HepG2 (cell line): ENCODE data around the gene LBX2. TPM values are rescaled to one million over a fixed set of nuclear protein-coding genes. Genes with fewer than 3 reads are reported as not detected.

Experiments used
- ATAC-seq: fragments of 200-7000 bp; cut with Tn5 transposase; 3 replicates; pipeline ENCODE4 v1.9.1; 2020; ENCODE audit warnings: mild to moderate bottlenecking, moderate library complexity
- BruUV-seq: library from RNA; stranded (reverse); fragments of 400-500 nt; replicated peaks from 2 replicates; lab custom pipeline; 2021; lab: Mats Ljungman, UMichigan
- CTCF ChIA-PET: fragments of 300-600 bp; formaldehyde crosslinking; extraction: SDS; loops from one replicate; lab custom pipeline; 2021; ENCODE audit warnings: low total read pairs, inconsistent platforms, low intra/inter-chr PET ratio; lab: Yijun Ruan, JAX
- POLR2A ChIA-PET: fragments of 350-600 bp; sonication (Branson Sonifier 250); formaldehyde crosslinking; loops from one replicate; lab custom pipeline; 2020; ENCODE audit warnings: antibody characterized with exemption, inconsistent platforms; lab: Yijun Ruan, JAX
- DNase-seq: peaks from one replicate; pipeline ENCODE4 v3.0.0-alpha.2; 2015; ENCODE audit warnings: low spot score
- FAIRE-seq: peaks from 3 replicates; lab custom pipeline; 2011; peaks lifted over from hg19 to GRCh38; lab: Jason Lieb, UNC
- H2AFZ ChIP-seq: one replicate; pipeline ENCODE4 v1.6.1; 2011; ENCODE audit warnings: low read length, inconsistent platforms
- H3K27ac ChIP-seq: fragments of 300-600 bp; 3 replicates; pipeline ENCODE4 v1.8.0; 2011; ENCODE audit warnings: mixed run types, mild to moderate bottlenecking, mixed read lengths, low read length, inconsistent platforms; ENCODE audit not compliant: insufficient read depth; ENCODE audit errors: extremely low read length
- H3K27me3 ChIP-seq, 2 experiments: fragments of 200-600 bp in 1 of 2; 2 replicates in 1 of 2; 3 replicates in 1 of 2; pipeline versions ENCODE4 v1.6.0 to v1.8.0; 2011; ENCODE audit warnings: low read length in 2 of 2, mild to moderate bottlenecking in 2 of 2, moderate library complexity in 2 of 2, inconsistent platforms in 1 of 2; ENCODE audit not compliant: insufficient read depth in 2 of 2, control insufficient read depth in 1 of 2
- H3K36me3 ChIP-seq, 2 experiments: fragments of 200-600 bp in 1 of 2; replicated peaks in 1 of 2; 2 replicates in 1 of 2; 3 replicates in 1 of 2; pipeline versions ENCODE4 v1.5.1 to v1.8.0; 2011; ENCODE audit warnings: low read length in 2 of 2, inconsistent platforms in 1 of 2; ENCODE audit not compliant: insufficient read depth in 2 of 2, control insufficient read depth in 1 of 2
- H3K4me1 ChIP-seq: 2 replicates; pipeline ENCODE4 v1.5.1; 2012; ENCODE audit warnings: low read length, inconsistent platforms; ENCODE audit not compliant: insufficient read depth
- H3K4me2 ChIP-seq: 2 replicates; pipeline ENCODE4 v1.6.0; 2011; ENCODE audit warnings: low read depth, low read length, inconsistent platforms
- H3K4me3 ChIP-seq, 3 experiments: fragments of 200-600 bp in 1 of 3; sonication (generic), shearing (Covaris generic) in 1 of 3; replicated peaks in 1 of 3; 2 replicates each; pipeline ENCODE4 v1.5.1; 2011 to 2016; ENCODE audit warnings: low read length in 3 of 3, inconsistent platforms in 2 of 3, low read depth in 2 of 3, mild to moderate bottlenecking in 2 of 3, control low read depth in 1 of 3, mixed read lengths in 1 of 3; ENCODE audit not compliant: insufficient read depth in 1 of 3
- H3K79me2 ChIP-seq: one replicate; pipeline ENCODE4 v1.6.1; 2011; ENCODE audit warnings: low read length, inconsistent platforms; ENCODE audit not compliant: insufficient read depth
- H3K9ac ChIP-seq: 2 replicates; pipeline ENCODE4 v1.6.0; 2011; ENCODE audit warnings: mild to moderate bottlenecking, low read depth, low read length, inconsistent platforms; ENCODE audit not compliant: insufficient read depth
- H3K9me3 ChIP-seq: 2 replicates; pipeline ENCODE4 v1.5.1; 2012; ENCODE audit warnings: mild to moderate bottlenecking, low read length
- H4K20me1 ChIP-seq: 2 replicates; pipeline ENCODE4 v1.6.0; 2011; ENCODE audit warnings: inconsistent platforms, mild to moderate bottlenecking, low read length, moderate library complexity; ENCODE audit not compliant: insufficient read depth
- MBD4 ChIP-seq: IDR thresholded peaks from 2 replicates; pipeline ENCODE4 v1.6.1; 2012; ENCODE audit warnings: low read length, inconsistent platforms, borderline replicate concordance
- MYC ChIP-seq: sonication (generic); formaldehyde crosslinking; IDR thresholded peaks from 2 replicates; pipeline ENCODE4 v1.9.0; 2021; ENCODE audit warnings: missing genetic modification reagents, borderline replicate concordance
- PAF1 ChIP-seq: IDR thresholded peaks from 2 replicates; pipeline ENCODE4 v1.6.1; 2016; ENCODE audit warnings: missing genetic modification reagents, missing compliant biosample characterization
- PHF8 ChIP-seq: sonication (generic); formaldehyde crosslinking; IDR thresholded peaks from 2 replicates; pipeline ENCODE4 v1.5.0; 2020; ENCODE audit warnings: missing genetic modification reagents
- POLR2A ChIP-seq, 2 experiments: IDR thresholded peaks; 2 replicates each; pipeline ENCODE4 v1.6.1; 2011; ENCODE audit warnings: low read depth in 2 of 2, low read length in 2 of 2, mild to moderate bottlenecking in 1 of 2, moderate library complexity in 1 of 2; ENCODE audit not compliant: insufficient read depth in 1 of 2
- POLR2AphosphoS5 ChIP-seq: IDR thresholded peaks from 2 replicates; pipeline ENCODE4 v1.6.1; 2012; ENCODE audit warnings: low read depth, low read length
- SMAD1 ChIP-seq: sonication (generic); formaldehyde crosslinking; IDR thresholded peaks from 2 replicates; pipeline ENCODE4 v1.4.0; 2020; ENCODE audit warnings: missing genetic modification reagents, low read depth, mild to moderate bottlenecking, borderline replicate concordance
- TAF15 ChIP-seq: fragments of 200-400 bp; formaldehyde crosslinking; IDR thresholded peaks from one replicate; pipeline ENCODE4 v1.6.1; 2018; ENCODE audit warnings: mild to moderate bottlenecking, low read depth, low read length; ENCODE audit not compliant: poor library complexity, severe bottlenecking
- THAP11 ChIP-seq: IDR thresholded peaks from 2 replicates; pipeline ENCODE4 v1.6.1; 2016; ENCODE audit warnings: missing biosample characterization, missing genetic modification reagents
- ZFP36L1 ChIP-seq: sonication (generic); formaldehyde crosslinking; IDR thresholded peaks from 2 replicates; pipeline ENCODE4 v1.8.0; 2022; ENCODE audit warnings: mild to moderate bottlenecking, missing genetic modification reagents, moderate library complexity
- ZNF367 ChIP-seq: sonication (generic); formaldehyde crosslinking; IDR thresholded peaks from 2 replicates; pipeline ENCODE4 v1.4.0; 2020; ENCODE audit warnings: missing genetic modification reagents, borderline replicate concordance
- ZNF468 ChIP-seq: sonication (generic); formaldehyde crosslinking; IDR thresholded peaks from 2 replicates; pipeline ENCODE4 v1.8.0; 2022; ENCODE audit warnings: mild to moderate bottlenecking, moderate library complexity, missing genetic modification reagents
- ZNF549 ChIP-seq: sonication (generic); formaldehyde crosslinking; IDR thresholded peaks from 2 replicates; pipeline ENCODE4 v1.5.0; 2020; ENCODE audit warnings: missing genetic modification reagents
- WGBS: methylation state at CpG from one replicate; pipeline ENCODE4 v1.1.6; 2017; ENCODE audit warnings: low lambda C conversion rate; 5-methylcytosine and 5-hydroxymethylcytosine counted together
- in situ Hi-C: cut with HindIII; loops from 2 replicates; pipeline ENCODE4 v1.10.0; 2017; ENCODE audit warnings: low pct_unique_long_range_greater_than_20kb; ENCODE audit not compliant: extremely low pct_ligation_motif_present
- intact Hi-C: fragments of 100-400 bp; cut with micrococcal nuclease; formaldehyde crosslinking; loops from one replicate; pipeline ENCODE4 v1.10.0; 2022; ENCODE audit not compliant: unreplicated experiment
- polyA plus RNA-seq, 8 experiments: library from polyadenylated mRNA; depleted of rRNA in 3 of 8; stranded (reverse) in 7 of 8; unstranded in 1 of 8; fragments of >200 nt; fragmentation: Illumina TruSeq in 4 of 8; extraction: Trizol in 4 of 8; gene quantifications; 2 replicates each; pipeline versions ENCODE4 v1.2.1 to v1.2.3, GENCODE V29; 2011 to 2016; ENCODE audit warnings: low read depth in 4 of 8, missing spikeins in 1 of 8, mixed read lengths in 1 of 8; ENCODE audit not compliant: insufficient read depth in 1 of 8
- total RNA-seq, 5 experiments: library from RNA; depleted of rRNA; stranded (reverse); fragments of >200 nt; fragmentation: Illumina TruSeq; extraction: Trizol; gene quantifications; 2 replicates each; pipeline ENCODE4 v1.2.3, GENCODE V29; 2016; ENCODE audit warnings: low read depth in 1 of 5
- TF ChIP-seq, protein P1 (sequence below), 2 experiments: fragments of 450-650 bp in 1 of 2; sonication (generic) in 1 of 2; formaldehyde crosslinking; IDR thresholded peaks; 2 replicates each; pipeline versions ENCODE4 v1.5.0 to v1.8.0; 2020 to 2022; ENCODE audit warnings: mild to moderate bottlenecking in 1 of 2, missing genetic modification reagents in 1 of 2
- TF ChIP-seq, protein P2 (sequence below): IDR thresholded peaks from 2 replicates; pipeline ENCODE4 v1.6.1; 2016; ENCODE audit warnings: control low read depth
- TF ChIP-seq, protein P3 (sequence below): sonication (generic); formaldehyde crosslinking; IDR thresholded peaks from 2 replicates; pipeline ENCODE4 v1.4.0; 2020; ENCODE audit warnings: mild to moderate bottlenecking, missing genetic modification reagents

The LBX2 gene
- total and polyA plus RNA-seq, 2 of the 13 experiments (the other 11 are each of a cell fraction or from before 2014, with no cell fraction given) = 6.4 to 8.1 TPM

- DNase-seq (peak; percentile 97), ATAC-seq (peak; percentile 91), FAIRE-seq (peak; percentile 92)
- Histone ChIP-seq H4K20me1 (no peaks in the 10 kb centered on the region), H3K27me3 (no peaks in the 10 kb centered on the region; a peak in 1 of 5 replicates), H2AFZ (peak within 1 kb of the TSS; percentile 85), H3K9me3 (no peaks in the 10 kb centered on the region), H3K79me2 (peaks cover 45% of the 10 kb centered on the region), H3K27ac (peak within 1 kb of the TSS; percentile 89), H3K4me1 (peaks cover 70% of the 10 kb centered on the region), H3K4me3 (peak within 1 kb of the TSS; percentile 82 to 87 (median 83)), H3K4me2 (peak within 1 kb of the TSS; percentile 78), H3K36me3 (peaks cover 2 to 10% of the 10 kb centered on the region in 2 experiments; a peak in 4 of 5 replicates), H3K9ac (peak within 1 kb of the TSS; percentile 91)
- TSS peak; percentile 87 for BruUV-seq
- CTCF ChIA-PET = interaction anchor here (1.0 to 2.4 kb wide), 7 partner anchors 18 to 104 kb away, joined by 3 to 20 read pairs (median 10); partner anchors contain the start of genes AUP1, HTRA2, INO80B and MOGS
- intact Hi-C loops (loop anchor here (1.0 kb wide), 5 partner anchors 19 to 104 kb away; partner anchors contain the start of genes AUP1, HTRA2 and PCGF1), in situ Hi-C loops (loop anchor here (5.0 kb wide), 1 partner anchor 99 kb away; no protein-coding TSS in a partner anchor)
- WGBS = under 1% methylated on average over 32 of the region's 50 CpGs
- POLR2A ChIA-PET = interaction anchor here (0.6 to 20.6 kb wide), 21 partner anchors 10 to 357 kb away, joined by 3 to 795 read pairs (median 11); partner anchors contain the start of genes AUP1, C2orf81, DQX1 and HTRA2
- no peak for TF ChIP-seq ZNF367 (CRISPR knock-in tag)
- TF ChIP-seq MYC (CRISPR knock-in tag) = peak; percentile 82; the same call in 1 of the 2 replicates
- TF ChIP-seq, protein P1, sequence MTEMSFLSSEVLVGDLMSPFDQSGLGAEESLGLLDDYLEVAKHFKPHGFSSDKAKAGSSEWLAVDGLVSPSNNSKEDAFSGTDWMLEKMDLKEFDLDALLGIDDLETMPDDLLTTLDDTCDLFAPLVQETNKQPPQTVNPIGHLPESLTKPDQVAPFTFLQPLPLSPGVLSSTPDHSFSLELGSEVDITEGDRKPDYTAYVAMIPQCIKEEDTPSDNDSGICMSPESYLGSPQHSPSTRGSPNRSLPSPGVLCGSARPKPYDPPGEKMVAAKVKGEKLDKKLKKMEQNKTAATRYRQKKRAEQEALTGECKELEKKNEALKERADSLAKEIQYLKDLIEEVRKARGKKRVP (CRISPR knock-in tag; IDR thresholded peaks at IDR 0.05) = peak in 1 of 2 experiments; percentile 84; a peak in 2 of 4 replicates
- no peak for TF ChIP-seq PAF1 (CRISPR knock-in tag)
- peak; percentile 98 for TF ChIP-seq THAP11
- TF ChIP-seq POLR2A (IDR thresholded peaks at IDR 0.05; ENCODE audit: insufficient read depth in 1 of 2, low read depth in 2 of 2, low read length in 2 of 2) = peak; percentile 75 to 89
- peak; percentile 7; the same call in 1 of the 2 replicates for TF ChIP-seq ZNF468 (CRISPR knock-in tag)
- TF ChIP-seq ZFP36L1 (CRISPR knock-in tag) = no peak; the same call in 1 of the 2 replicates
- TF ChIP-seq POLR2AphosphoS5 = peak; percentile 92
- TF ChIP-seq, protein P2, sequence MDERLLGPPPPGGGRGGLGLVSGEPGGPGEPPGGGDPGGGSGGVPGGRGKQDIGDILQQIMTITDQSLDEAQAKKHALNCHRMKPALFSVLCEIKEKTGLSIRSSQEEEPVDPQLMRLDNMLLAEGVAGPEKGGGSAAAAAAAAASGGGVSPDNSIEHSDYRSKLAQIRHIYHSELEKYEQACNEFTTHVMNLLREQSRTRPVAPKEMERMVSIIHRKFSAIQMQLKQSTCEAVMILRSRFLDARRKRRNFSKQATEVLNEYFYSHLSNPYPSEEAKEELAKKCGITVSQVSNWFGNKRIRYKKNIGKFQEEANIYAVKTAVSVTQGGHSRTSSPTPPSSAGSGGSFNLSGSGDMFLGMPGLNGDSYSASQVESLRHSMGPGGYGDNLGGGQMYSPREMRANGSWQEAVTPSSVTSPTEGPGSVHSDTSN = peak; percentile 37; the same call in 1 of the 2 replicates
- no peak for TF ChIP-seq MBD4
- TF ChIP-seq, protein P3, sequence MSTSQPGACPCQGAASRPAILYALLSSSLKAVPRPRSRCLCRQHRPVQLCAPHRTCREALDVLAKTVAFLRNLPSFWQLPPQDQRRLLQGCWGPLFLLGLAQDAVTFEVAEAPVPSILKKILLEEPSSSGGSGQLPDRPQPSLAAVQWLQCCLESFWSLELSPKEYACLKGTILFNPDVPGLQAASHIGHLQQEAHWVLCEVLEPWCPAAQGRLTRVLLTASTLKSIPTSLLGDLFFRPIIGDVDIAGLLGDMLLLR (CRISPR knock-in tag) = peak; percentile 88
- peak; percentile 92; the same call in 1 of the 2 replicates for TF ChIP-seq SMAD1
- TF ChIP-seq PHF8 = peak; percentile 88
- peak; percentile 74 for TF ChIP-seq TAF15
- no peak for TF ChIP-seq ZNF549
Observed at GRCh38 chr2:74482801-74483674, 16.4 kb downstream of the LBX2 start, which contains the start of the genes CCDC142 and TTC31. TSS of gene CCDC142 (minus strand) at chr2:74482998. CDS start at chr2:74482837, 161 bp downstream. TSS of gene TTC31 (plus strand) at chr2:74483081. CDS start at chr2:74483096, 15 bp downstream.
